Upper lobe of left lung (tissue), 6 donors: ENCODE measurements around the gene TTBK2. TPM values are rescaled to one million over a fixed set of nuclear protein-coding genes. Genes with fewer than 3 reads are reported as not detected.

Experiments
- ATAC-seq, 2 donors: fragments of 200-7000 bp; cut with Tn5 transposase; one replicate each; pipeline ENCODE4 v1.9.1; 2022; ENCODE audit warnings: mild to moderate bottlenecking in 2 of 2, moderate library complexity in 2 of 2; ENCODE audit not compliant: low FRiP score in 2 of 2
- DNase-seq, 2 donors: peaks; one replicate each; pipeline ENCODE4 v3.0.0-alpha.2; 2019 to 2020
- H3K27ac ChIP-seq, 4 donors: fragments of 200-600 bp; sonication (generic); one replicate each; pipeline ENCODE4 v1.5.1; 2016 to 2019
- H3K27me3 ChIP-seq, 4 donors: fragments of 200-600 bp; sonication (generic); one replicate each; pipeline ENCODE4 v1.5.1; 2017 to 2019
- H3K36me3 ChIP-seq, 4 donors: fragments of 200-600 bp; sonication (generic); one replicate each; pipeline ENCODE4 v1.5.1; 2016 to 2019
- H3K4me1 ChIP-seq, 4 donors: fragments of 200-600 bp; sonication (generic); one replicate each; pipeline ENCODE4 v1.5.1; 2018 to 2019
- H3K4me3 ChIP-seq, 4 donors: fragments of 200-600 bp; sonication (generic); one replicate each; pipeline ENCODE4 v1.5.1; 2017 to 2019; ENCODE audit warnings: mild to moderate bottlenecking in 2 of 4, moderate library complexity in 1 of 4
- H3K9me3 ChIP-seq, 4 donors: fragments of 200-600 bp; sonication (generic); one replicate each; pipeline ENCODE4 v1.5.1; 2018 to 2019
- CTCF ChIP-seq, 6 experiments: fragments of 450-650 bp in 4 of 6; fragments of 200-600 bp in 2 of 6; sonication (generic) in 2 of 6; IDR thresholded peaks; one replicate each; pipeline ENCODE4 v1.5.1; 2016 to 2019; ENCODE audit warnings: antibody characterized with exemption in 6 of 6
- EP300 ChIP-seq, 4 donors: sonication (generic); formaldehyde crosslinking; IDR thresholded peaks; one replicate each; pipeline ENCODE4 v1.5.1; 2017; ENCODE audit warnings: antibody characterized with exemption in 4 of 4, control low read depth in 2 of 4
- POLR2A ChIP-seq, 4 donors: fragments of 450-650 bp; IDR thresholded peaks; one replicate each; pipeline ENCODE4 v1.5.1; 2016 to 2017; ENCODE audit warnings: antibody characterized with exemption in 4 of 4, mild to moderate bottlenecking in 2 of 4
- POLR2AphosphoS5 ChIP-seq, 2 donors: sonication (generic); formaldehyde crosslinking; IDR thresholded peaks; one replicate each; pipeline ENCODE4 v1.5.1; 2017; ENCODE audit warnings: antibody characterized with exemption in 2 of 2
- WGBS, 2 donors: methylation state at CpG; one replicate each; pipeline ENCODE4 v1.1.5; 2017 to 2018; 5-methylcytosine and 5-hydroxymethylcytosine counted together
- total RNA-seq, 6 donors: library from RNA; depleted of rRNA in 4 of 6; stranded (reverse); fragments of >200 nt in 4 of 6; gene quantifications; one replicate each; pipeline versions ENCODE4 v1.1.0 to v1.2.1, GENCODE V29; 2016 to 2021
- donor health status: DM: no; HTN: no; CAD: no; lungs with moderate emphysema.
- donor health status: DM: no; HTN: yes; CAD: no; lungs with severe emphysema.

The TTBK2 gene
- total RNA-seq, 6 donors from 2014 or later, result 8.2 to 28.3 (median 13.2) TPM

GRCh38 chr15:42819786-42820185 is 100.8 kb downstream of the TTBK2 start:
- Histone ChIP-seq H3K4me3 (no peak overlapping the region), H3K9me3 (no peaks in the 10 kb centered on the region), H3K27me3 (no peaks in the 10 kb centered on the region), H3K36me3 (no peaks in the 10 kb centered on the region), H3K4me1 (no peaks in the 10 kb centered on the region), H3K27ac (no peak overlapping the region)
- 81 to 83% methylated on average over 1 of the region's 1 CpG for WGBS, 2 donors
- TF ChIP-seq POLR2A (IDR thresholded peaks at IDR 0.05) (no peak), POLR2AphosphoS5 (IDR thresholded peaks at IDR 0.05) (no peak), CTCF (IDR thresholded peaks at IDR 0.05) (no peak), EP300 (IDR thresholded peaks at IDR 0.05) (no peak)
- ATAC-seq, result no peak
- DNase-seq, result no peak

- Histone ChIP-seq H3K27me3 (no peaks in the 10 kb centered on the region), H3K4me3 (no peak overlapping the region), H3K36me3 (peaks cover 0 to 21% (median 4%) of the 10 kb centered on the region in 4 donors), H3K27ac (no peak overlapping the region), H3K4me1 (no peaks in the 10 kb centered on the region), H3K9me3 (no peaks in the 10 kb centered on the region)
- ATAC-seq (no peak), DNase-seq (no peak)
- TF ChIP-seq EP300 (IDR thresholded peaks at IDR 0.05) (no peak), POLR2A (IDR thresholded peaks at IDR 0.05) (no peak)
Measured at GRCh38 chr15:42811433-42811832, 109.1 kb downstream of the TTBK2 start.

DNA sequence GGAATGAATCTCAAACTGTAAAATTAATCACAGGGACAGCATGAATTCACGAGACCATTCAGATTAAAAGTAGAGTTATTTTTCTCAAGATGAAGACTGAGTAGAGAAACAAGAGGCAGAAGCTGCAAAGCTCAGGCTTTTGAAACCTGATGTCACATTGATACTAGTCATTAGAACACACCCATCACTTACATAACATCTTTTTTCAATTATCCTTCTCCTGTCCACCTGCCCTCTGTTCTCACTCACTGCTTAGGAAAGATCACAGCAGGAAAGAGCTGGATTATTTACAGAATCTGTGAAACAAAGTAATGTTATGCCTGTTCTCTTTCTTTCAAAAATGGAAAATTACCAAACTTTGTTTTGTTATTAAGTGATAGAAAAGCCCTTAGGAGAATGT is 111.7 kb downstream of the TTBK2 start:
- Histone ChIP-seq H3K4me1 (no peaks in the 10 kb centered on the region), H3K36me3 (peaks cover 0 to 21% (median 4%) of the 10 kb centered on the region in 4 donors), H3K4me3 (no peak overlapping the region), H3K27me3 (no peaks in the 10 kb centered on the region), H3K9me3 (no peaks in the 10 kb centered on the region), H3K27ac (no peak overlapping the region)
- ATAC-seq (no peak), DNase-seq (no peak)
- 93 to 97% methylated on average over 1 of the region's 1 CpG for WGBS, 2 donors
- TF ChIP-seq CTCF (IDR thresholded peaks at IDR 0.05) (no peak), POLR2A (IDR thresholded peaks at IDR 0.05) (no peak), POLR2AphosphoS5 (IDR thresholded peaks at IDR 0.05) (no peak), EP300 (IDR thresholded peaks at IDR 0.05) (no peak)

DNA sequence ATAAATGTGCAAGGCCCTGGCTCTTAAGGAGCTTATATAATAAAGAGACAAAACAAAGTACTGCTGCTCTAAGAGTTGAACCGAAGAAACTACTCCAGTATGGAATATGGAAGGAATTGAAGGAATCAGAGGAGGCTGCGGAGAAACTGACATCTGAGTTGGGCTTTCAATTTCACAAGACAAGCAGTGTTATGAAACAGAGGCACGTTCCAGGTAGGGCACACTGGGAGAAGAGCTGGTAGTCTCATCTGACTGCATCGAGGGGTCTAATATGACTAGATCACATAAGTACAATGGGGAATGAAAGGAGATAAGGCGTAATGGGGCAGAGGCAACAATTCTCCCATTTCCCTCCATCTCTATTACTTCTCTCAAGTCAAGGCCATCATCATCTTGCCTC is 115.3 kb downstream of the TTBK2 start:
- Histone ChIP-seq H3K36me3 (peaks cover 0 to 29% (median 13%) of the 10 kb centered on the region in 4 donors), H3K9me3 (no peaks in the 10 kb centered on the region), H3K4me1 (no peaks in the 10 kb centered on the region), H3K27ac (no peak overlapping the region), H3K4me3 (no peak overlapping the region), H3K27me3 (no peaks in the 10 kb centered on the region)
- ATAC-seq, result no peak
- no peak for TF ChIP-seq POLR2A (IDR thresholded peaks at IDR 0.05)
- no peak for TF ChIP-seq EP300 (IDR thresholded peaks at IDR 0.05)
- no peak for TF ChIP-seq CTCF (IDR thresholded peaks at IDR 0.05)
- no peak for TF ChIP-seq POLR2AphosphoS5 (IDR thresholded peaks at IDR 0.05)
- 90 to 92% methylated on average over 5 of the region's 5 CpGs for WGBS, 2 donors
- no peak for DNase-seq

GRCh38 chr15:42804739-42805138 is 115.8 kb downstream of the TTBK2 start:
- Histone ChIP-seq H3K4me1 (no peaks in the 10 kb centered on the region), H3K36me3 (peaks cover 0 to 25% (median 12%) of the 10 kb centered on the region in 4 donors), H3K27ac (no peak overlapping the region), H3K27me3 (no peaks in the 10 kb centered on the region), H3K9me3 (no peaks in the 10 kb centered on the region), H3K4me3 (no peak overlapping the region)
- 63 to 81% methylated on average over 3 of the region's 3 CpGs for WGBS, 2 donors
- DNase-seq (no peak), ATAC-seq (no peak)
- no peak for TF ChIP-seq CTCF (IDR thresholded peaks at IDR 0.05)
